H1 (cell line): ENCODE results near the gene XCL1. TPM values are rescaled to one million over a fixed set of nuclear protein-coding genes. Genes with fewer than 3 reads are reported as not detected.

Source experiments
- CHD2 ChIP-seq: IDR thresholded peaks from 2 replicates; pipeline ENCODE4 v1.6.1; 2012; ENCODE audit warnings: low read length, improper control_type of control experiment
- polyA plus RNA-seq, 7 experiments: library from polyadenylated mRNA; depleted of rRNA in 3 of 7; stranded (reverse) in 5 of 7; unstranded in 2 of 7; fragments of >200 nt in 5 of 7; fragments of 200-250 nt in 2 of 7; gene quantifications; 1 replicate in 5 of 7; 2 replicates in 1 of 7; 4 replicates in 1 of 7; pipeline versions ENCODE4 v1.2.1 to v1.2.3, GENCODE V29; 2011 to 2013; ENCODE audit warnings: missing spikeins in 2 of 7, mixed read lengths in 2 of 7
- total RNA-seq: library from RNA; stranded (reverse); fragmentation: NEBNext Ultra II Directional; extraction: Animal tissue kit (Norgen Biotek cat#: 25700); gene quantifications from 2 replicates; pipeline ENCODE4 v1.2.1, GENCODE V29; 2021

XCL1 gene
- total and polyA plus RNA-seq, 2 of the 8 experiments (the other 6 are each of a cell fraction or from before 2014, with no cell fraction given): 0.39 to 0.63 TPM

GRCh38 chr1:168598125-168598524, 21.7 kb downstream of the XCL1 start (continued):
- no peak for TF ChIP-seq CHD2
